Thyroid gland (tissue), 4 donors: ENCODE data around the gene ITGAD.

Experiments used
- POLR2A ChIP-seq, 2 donors: fragments of 450-650 bp; IDR thresholded peaks; one replicate each; pipeline ENCODE4 v1.6.1; 2017; ENCODE audit warnings: antibody characterized with exemption in 2 of 2, mild to moderate bottlenecking in 2 of 2, moderate library complexity in 1 of 2
- TF ChIP-seq, protein P1 (sequence below), 6 experiments: fragments of 200-600 bp in 3 of 6; fragments of 450-650 bp in 3 of 6; sonication (generic) in 3 of 6; IDR thresholded peaks; one replicate each; pipeline ENCODE4 v1.5.1; 2016 to 2019; ENCODE audit warnings: antibody characterized with exemption in 6 of 6, mild to moderate bottlenecking in 2 of 6, inconsistent platforms in 1 of 6, moderate library complexity in 1 of 6

DNA sequence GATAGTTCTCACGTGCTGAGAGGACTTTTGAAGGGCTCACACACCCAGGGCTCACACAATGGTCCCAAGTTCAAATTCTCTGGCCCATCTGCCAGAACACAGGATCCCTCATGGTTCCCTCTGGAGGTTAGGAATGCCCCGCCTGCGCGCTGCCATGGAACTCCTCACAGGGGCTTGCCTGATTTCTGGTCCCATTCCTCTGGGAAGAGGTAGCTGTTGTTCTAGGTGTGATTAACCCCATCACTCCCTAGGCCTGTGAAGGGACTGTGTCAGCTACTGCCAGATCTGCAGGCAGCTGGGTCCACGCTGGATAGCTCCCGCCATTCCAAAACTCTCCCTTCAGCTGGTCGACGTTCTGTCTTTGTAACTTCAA is 63.8 kb downstream of the ITGAD start:
- TF ChIP-seq, protein P1, sequence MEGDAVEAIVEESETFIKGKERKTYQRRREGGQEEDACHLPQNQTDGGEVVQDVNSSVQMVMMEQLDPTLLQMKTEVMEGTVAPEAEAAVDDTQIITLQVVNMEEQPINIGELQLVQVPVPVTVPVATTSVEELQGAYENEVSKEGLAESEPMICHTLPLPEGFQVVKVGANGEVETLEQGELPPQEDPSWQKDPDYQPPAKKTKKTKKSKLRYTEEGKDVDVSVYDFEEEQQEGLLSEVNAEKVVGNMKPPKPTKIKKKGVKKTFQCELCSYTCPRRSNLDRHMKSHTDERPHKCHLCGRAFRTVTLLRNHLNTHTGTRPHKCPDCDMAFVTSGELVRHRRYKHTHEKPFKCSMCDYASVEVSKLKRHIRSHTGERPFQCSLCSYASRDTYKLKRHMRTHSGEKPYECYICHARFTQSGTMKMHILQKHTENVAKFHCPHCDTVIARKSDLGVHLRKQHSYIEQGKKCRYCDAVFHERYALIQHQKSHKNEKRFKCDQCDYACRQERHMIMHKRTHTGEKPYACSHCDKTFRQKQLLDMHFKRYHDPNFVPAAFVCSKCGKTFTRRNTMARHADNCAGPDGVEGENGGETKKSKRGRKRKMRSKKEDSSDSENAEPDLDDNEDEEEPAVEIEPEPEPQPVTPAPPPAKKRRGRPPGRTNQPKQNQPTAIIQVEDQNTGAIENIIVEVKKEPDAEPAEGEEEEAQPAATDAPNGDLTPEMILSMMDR (IDR thresholded peaks at IDR 0.05), result no peak
- no peak for TF ChIP-seq POLR2A (IDR thresholded peaks at IDR 0.05)
